GM12891 (cell line): ENCODE results near the gene VRK1.
"Not testable (repeated sequence)": the region's sequence is repeated elsewhere in the genome, so short reads cannot be mapped to it uniquely, and the experiment has no call there.

Source experiments
- DNase-seq: peaks from one replicate; pipeline ENCODE4 v3.0.0; 2011; ENCODE audit warnings: low spot score; ENCODE audit not compliant: insufficient read length
- FAIRE-seq: peaks from 2 replicates; lab custom pipeline; 2011; peaks lifted over from hg19 to GRCh38; lab: Jason Lieb, UNC
- PAX5 ChIP-seq: IDR thresholded peaks from 2 replicates; pipeline ENCODE4 v1.6.1; 2011; ENCODE audit warnings: low read length, moderate library complexity, mild to moderate bottlenecking; ENCODE audit not compliant: insufficient read depth, severe bottlenecking
- POLR2A ChIP-seq: IDR thresholded peaks from 2 replicates; pipeline ENCODE4 v1.6.1; 2011; ENCODE audit warnings: low read depth, low read length, control low read depth
- POLR2AphosphoS5 ChIP-seq: IDR thresholded peaks from 2 replicates; pipeline ENCODE4 v1.6.1; 2011; ENCODE audit warnings: low read depth, low read length, control low read depth
- POU2F2 ChIP-seq: IDR thresholded peaks from 2 replicates; pipeline ENCODE4 v1.6.1; 2011; ENCODE audit warnings: low read depth, mild to moderate bottlenecking, control low read depth, low read length, moderate library complexity
- SPI1 ChIP-seq: IDR thresholded peaks from 2 replicates; pipeline ENCODE4 v1.6.1; 2011; ENCODE audit warnings: low read depth, low read length, control low read depth
- TAF1 ChIP-seq: IDR thresholded peaks from 2 replicates; pipeline ENCODE4 v1.6.1; 2011; ENCODE audit warnings: low read depth, low read length, control low read depth

VRK1 gene

GRCh38 chr14:96761066-96761465, 36.1 kb upstream of the VRK1 start:
- DNase-seq, result no peak
- no peak for FAIRE-seq
- no peak for TF ChIP-seq POU2F2
- TF ChIP-seq PAX5, result no peak

- 0 out of 2 replicates have a peak, but pooled peaks have one; percentile 20 for TF ChIP-seq SPI1
- no peak for TF ChIP-seq POU2F2
- FAIRE-seq (peak; percentile 88), DNase-seq (peak; percentile 40)
Measured at GRCh38 chr14:96762650-96763049, 34.5 kb upstream of the VRK1 start.

DNA sequence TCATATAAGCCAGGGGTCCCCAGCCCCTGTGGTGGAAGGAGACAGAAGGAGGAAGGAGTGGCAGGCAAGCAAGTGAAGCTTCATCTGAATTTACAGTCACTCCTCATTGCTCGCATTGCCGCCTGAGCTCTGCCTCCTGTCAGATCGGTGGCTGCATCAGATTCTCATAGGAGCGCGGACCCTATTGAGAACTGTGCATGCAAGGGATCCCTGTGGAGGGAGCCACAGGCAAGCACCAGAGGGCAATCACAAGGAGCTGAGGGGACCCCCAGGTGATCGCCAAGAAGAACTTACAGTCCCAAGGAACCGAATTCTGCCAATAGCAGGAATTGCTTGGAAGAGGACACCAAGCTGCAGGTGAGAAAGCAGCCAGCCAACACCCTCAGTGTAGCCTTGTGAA, 33.2 kb upstream of the VRK1 start:
- DNase-seq (no peak), FAIRE-seq (no peak)
- TF ChIP-seq POLR2AphosphoS5 (no peak), TAF1 (no peak), SPI1 (no peak), POLR2A (no peak), PAX5 (no peak), POU2F2 (no peak)

DNA sequence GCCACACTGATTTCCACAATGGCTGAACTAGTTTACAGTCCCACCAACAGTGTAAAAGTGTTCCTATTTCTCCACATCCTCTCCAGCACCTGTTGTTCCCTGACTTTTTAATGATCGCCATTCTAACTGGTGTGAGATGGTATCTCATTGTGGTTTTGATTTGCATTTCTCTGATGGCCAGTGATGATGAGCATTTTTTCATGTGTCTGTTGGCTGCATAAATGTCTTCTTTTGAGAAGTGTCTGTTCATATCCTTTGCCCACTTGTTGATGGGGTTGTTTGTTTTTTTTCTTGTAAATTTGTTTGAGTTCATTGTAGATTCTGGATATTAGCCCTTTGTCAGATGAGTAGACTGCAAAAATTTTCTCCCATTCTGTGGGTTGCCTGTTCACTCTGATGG, 32.0 kb upstream of the VRK1 start:
- FAIRE-seq, DNase-seq: not testable (repeated sequence)

DNA sequence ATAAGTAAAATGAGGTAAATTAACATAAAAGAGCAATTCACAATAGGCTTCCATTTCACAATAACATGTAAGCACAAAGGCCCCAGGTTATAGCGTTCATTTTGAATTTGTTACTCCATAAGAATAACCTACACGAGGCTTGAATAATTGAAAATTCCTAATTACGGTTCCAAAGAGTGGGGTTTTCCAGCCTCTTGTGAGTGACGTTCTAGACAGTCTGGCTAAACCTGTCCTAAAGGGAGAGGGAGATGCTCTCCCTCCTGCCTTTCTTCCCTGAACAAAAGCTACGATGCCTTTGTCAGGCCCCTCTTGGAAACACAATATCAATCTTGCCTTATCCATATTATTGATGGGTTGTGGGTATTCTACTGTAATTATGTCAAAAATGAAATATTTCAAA, 24.3 kb upstream of the VRK1 start:
- FAIRE-seq (no peak), DNase-seq (no peak)
- no peak for TF ChIP-seq POLR2AphosphoS5
- TF ChIP-seq SPI1, result no peak
- TF ChIP-seq POLR2A, result no peak
- TF ChIP-seq POU2F2, result no peak
- TF ChIP-seq TAF1, result no peak
- no peak for TF ChIP-seq PAX5

GRCh38 chr14:96776791-96777190, 20.4 kb upstream of the VRK1 start:
- no peak for FAIRE-seq
- no peak for TF ChIP-seq POU2F2
- no peak for TF ChIP-seq SPI1
- no peak for TF ChIP-seq PAX5
- no peak for TF ChIP-seq POLR2AphosphoS5
- TF ChIP-seq TAF1, result no peak
- no peak for TF ChIP-seq POLR2A

DNA sequence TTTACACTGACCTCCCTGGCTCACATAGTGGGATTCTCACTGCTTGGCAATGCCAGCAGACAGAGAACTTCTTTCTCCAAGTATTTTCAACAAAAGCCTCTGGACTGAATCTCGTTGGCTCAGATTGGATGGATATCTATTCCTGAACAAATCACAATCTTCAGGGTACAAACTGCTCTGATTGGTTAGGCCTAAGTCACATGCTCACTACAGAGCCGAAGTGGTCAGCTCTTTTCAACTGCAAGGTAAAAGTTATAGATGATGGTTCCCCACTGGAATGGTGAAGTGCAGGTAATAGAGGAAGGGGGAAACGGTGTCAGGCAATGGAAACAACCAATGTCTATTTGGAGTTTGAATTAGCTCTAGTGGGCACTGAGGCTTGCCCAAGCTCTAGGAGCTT, 16.7 kb upstream of the VRK1 start:
- DNase-seq (no peak), FAIRE-seq (no peak)
- TF ChIP-seq PAX5 (no peak), POLR2AphosphoS5 (no peak), POLR2A (no peak), SPI1 (no peak), TAF1 (no peak), POU2F2 (no peak)

More at GRCh38 chr14:96776791-96777190, 20.4 kb upstream of the VRK1 start:
- no peak for DNase-seq

DNA sequence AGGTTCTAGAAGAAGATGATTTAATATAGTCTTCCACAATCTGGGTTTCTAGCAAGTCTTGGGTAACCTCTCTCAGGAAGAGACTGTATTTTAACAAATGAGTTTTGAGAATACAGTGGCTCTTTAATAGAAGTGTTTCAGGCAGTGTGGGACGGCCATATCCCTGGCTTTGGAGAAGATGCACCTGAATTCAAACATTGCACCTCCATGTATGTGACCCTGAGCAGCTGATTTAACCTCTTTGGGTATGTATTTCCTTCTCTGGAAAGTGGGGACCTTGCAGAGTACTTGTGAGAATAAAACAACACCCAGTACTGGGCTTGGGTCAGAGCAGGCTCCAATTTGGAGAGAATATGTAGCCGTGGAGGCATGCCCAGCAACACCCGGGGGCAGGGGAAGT, 15.8 kb upstream of the VRK1 start:
- TF ChIP-seq POU2F2 (no peak), SPI1 (no peak), PAX5 (no peak), POLR2A (no peak)
- no peak for DNase-seq
- FAIRE-seq, result no peak

- no peak for TF ChIP-seq SPI1
- TF ChIP-seq POLR2AphosphoS5, result no peak
- TF ChIP-seq POU2F2, result no peak
- TF ChIP-seq TAF1, result no peak
- no peak for TF ChIP-seq PAX5
- no peak for TF ChIP-seq POLR2A
- no peak for FAIRE-seq
- DNase-seq, result no peak
Measured at GRCh38 chr14:96782436-96782835, 14.7 kb upstream of the VRK1 start.

GRCh38 chr14:96783043-96783914, 13.9 kb upstream of the VRK1 start:
- TF ChIP-seq POLR2AphosphoS5 (no peak), POU2F2 (no peak), SPI1 (no peak), PAX5 (no peak), POLR2A (no peak), TAF1 (no peak)
- DNase-seq, result no peak
- no peak for FAIRE-seq

- no peak for TF ChIP-seq POLR2A
- no peak for TF ChIP-seq SPI1
- no peak for TF ChIP-seq PAX5
- TF ChIP-seq TAF1, result no peak
- TF ChIP-seq POU2F2, result no peak
- TF ChIP-seq POLR2AphosphoS5, result no peak
- DNase-seq (no peak), FAIRE-seq (no peak)
Measured at GRCh38 chr14:96783915-96784224, 13.3 kb upstream of the VRK1 start.
